HepG2 (cell line): ENCODE measurements around the gene RPL35A. TPM values are rescaled to one million over a fixed set of nuclear protein-coding genes. Genes with fewer than 3 reads are reported as not detected.

Experiments
- AFF4 ChIP-seq: sonication (generic); formaldehyde crosslinking; IDR thresholded peaks from 2 replicates; pipeline ENCODE4 v1.4.0; 2020; ENCODE audit warnings: missing genetic modification reagents
- BHLHE40 ChIP-seq: IDR thresholded peaks from 2 replicates; pipeline ENCODE4 v1.6.1; 2011; ENCODE audit warnings: low read length, improper control_type of control experiment
- CENPX ChIP-seq: sonication (generic); formaldehyde crosslinking; IDR thresholded peaks from 2 replicates; pipeline ENCODE4 v1.9.0; 2021; ENCODE audit warnings: mild to moderate bottlenecking, missing genetic modification reagents, moderate library complexity
- CREM ChIP-seq, 2 experiments: sonication (generic) in 1 of 2; formaldehyde crosslinking in 1 of 2; IDR thresholded peaks; 2 replicates each; pipeline versions ENCODE4 v1.4.0 to v1.6.1; 2016 to 2020; ENCODE audit warnings: antibody characterized with exemption in 1 of 2, mild to moderate bottlenecking in 1 of 2, missing genetic modification reagents in 1 of 2
- FOXP1 ChIP-seq, 2 experiments: fragments of 450-650 bp in 1 of 2; IDR thresholded peaks; 2 replicates each; pipeline ENCODE4 v1.6.1; 2017 to 2018; ENCODE audit warnings: antibody characterized with exemption in 1 of 2
- HCFC1 ChIP-seq: fragments of 150-350 bp; IDR thresholded peaks from 2 replicates; pipeline ENCODE4 v1.6.1; 2014; ENCODE audit warnings: low read depth, low read length
- IRF9 ChIP-seq: sonication (generic); formaldehyde crosslinking; IDR thresholded peaks from 2 replicates; pipeline ENCODE4 v1.8.0; 2022; ENCODE audit warnings: missing genetic modification reagents, mild to moderate bottlenecking, borderline replicate concordance
- LCORL ChIP-seq, 2 experiments: fragments of 450-650 bp in 1 of 2; sonication (generic) in 1 of 2; formaldehyde crosslinking in 1 of 2; IDR thresholded peaks; 2 replicates each; pipeline versions ENCODE4 v1.5.0 to v1.6.1; 2017 to 2020; ENCODE audit warnings: antibody characterized with exemption in 1 of 2, missing genetic modification reagents in 1 of 2
- MATR3 ChIP-seq: sonication (generic); formaldehyde crosslinking; IDR thresholded peaks from 2 replicates; pipeline ENCODE4 v1.4.0; 2020; ENCODE audit warnings: missing genetic modification reagents
- RARG ChIP-seq: sonication (generic); formaldehyde crosslinking; IDR thresholded peaks from 2 replicates; pipeline ENCODE4 v1.4.0; 2020; ENCODE audit warnings: low read depth, mild to moderate bottlenecking, missing genetic modification reagents
- SAP130 ChIP-seq: IDR thresholded peaks from 2 replicates; pipeline ENCODE4 v1.6.1; 2016; ENCODE audit warnings: low read depth
- SNAPC2 ChIP-seq: sonication (generic); formaldehyde crosslinking; IDR thresholded peaks from 2 replicates; pipeline ENCODE4 v1.8.1; 2022; ENCODE audit warnings: mild to moderate bottlenecking, missing genetic modification reagents
- THAP9 ChIP-seq: sonication (generic); formaldehyde crosslinking; IDR thresholded peaks from 2 replicates; pipeline ENCODE4; 2020; ENCODE audit warnings: missing genetic modification reagents, mild to moderate bottlenecking, borderline replicate concordance
- THRA ChIP-seq: sonication (generic); formaldehyde crosslinking; IDR thresholded peaks from 2 replicates; pipeline ENCODE4 v1.4.0; 2020; ENCODE audit warnings: missing genetic modification reagents, borderline replicate concordance
- ZC3H4 ChIP-seq: sonication (generic); formaldehyde crosslinking; IDR thresholded peaks from 2 replicates; pipeline ENCODE4 v1.4.0; 2020; ENCODE audit warnings: missing genetic modification reagents, borderline replicate concordance
- ZNF296 ChIP-seq: sonication (generic); formaldehyde crosslinking; conservative IDR thresholded peaks from 2 replicates; pipeline ENCODE4 v1.5.0; 2020; ENCODE audit warnings: mild to moderate bottlenecking, missing genetic modification reagents
- ZNF710 ChIP-seq: sonication (generic); formaldehyde crosslinking; IDR thresholded peaks from 2 replicates; pipeline ENCODE4 v1.5.0; 2020; ENCODE audit warnings: mild to moderate bottlenecking, missing genetic modification reagents, borderline replicate concordance
- polyA plus RNA-seq, 8 experiments: library from polyadenylated mRNA; depleted of rRNA in 3 of 8; stranded (reverse) in 7 of 8; unstranded in 1 of 8; fragments of >200 nt; fragmentation: Illumina TruSeq in 4 of 8; extraction: Trizol in 4 of 8; gene quantifications; 2 replicates each; pipeline versions ENCODE4 v1.2.1 to v1.2.3, GENCODE V29; 2011 to 2016; ENCODE audit warnings: low read depth in 4 of 8, missing spikeins in 1 of 8, mixed read lengths in 1 of 8; ENCODE audit not compliant: insufficient read depth in 1 of 8
- total RNA-seq, 5 experiments: library from RNA; depleted of rRNA; stranded (reverse); fragments of >200 nt; fragmentation: Illumina TruSeq; extraction: Trizol; gene quantifications; 2 replicates each; pipeline ENCODE4 v1.2.3, GENCODE V29; 2016; ENCODE audit warnings: low read depth in 1 of 5

The RPL35A gene
- total and polyA plus RNA-seq, 2 of the 13 experiments (the other 11 are each of a cell fraction or from before 2014, with no cell fraction given), result 1,001 to 1,582 TPM

- TF ChIP-seq ZNF710 (CRISPR knock-in tag) (no peak), SNAPC2 (no peak), LCORL (IDR thresholded peaks at IDR 0.05) (no peak), LCORL (CRISPR knock-in tag; IDR thresholded peaks at IDR 0.05) (peak; percentile 3; the same call in 1 of the 2 replicates), CREM (IDR thresholded peaks at IDR 0.05) (no peak), CREM (CRISPR knock-in tag; IDR thresholded peaks at IDR 0.05) (no peak), AFF4 (CRISPR knock-in tag) (no peak), MATR3 (no peak), CENPX (CRISPR knock-in tag) (no peak), ZNF296 (CRISPR knock-in tag) (no peak), HCFC1 (no peak), SAP130 (CRISPR knock-in tag) (peak; percentile 17; the same call in 1 of the 2 replicates), ZC3H4 (CRISPR knock-in tag) (no peak), FOXP1 (IDR thresholded peaks at IDR 0.05) (no peak), FOXP1 (CRISPR knock-in tag; IDR thresholded peaks at IDR 0.05) (no peak), IRF9 (CRISPR knock-in tag) (no peak), BHLHE40 (peak; percentile 52; the same call in 1 of the 2 replicates), THAP9 (no peak), THRA (CRISPR knock-in tag) (no peak), RARG (CRISPR knock-in tag) (no peak)
Observed at GRCh38 chr3:197906023-197906849, 43.8 kb upstream of the RPL35A start (continued).
